HEK293 (cell line): Measurements from ENCODE around the gene OAS2.
"Not testable (repeated sequence)": the region's sequence is repeated elsewhere in the genome, so short reads cannot be mapped to it uniquely, and the experiment has no call there.

Experiments used
- CTCF ChIA-PET: fragments of 350-600 bp; formaldehyde crosslinking; extraction: SDS; loops from one replicate; lab custom pipeline; 2021; ENCODE audit warnings: antibody characterized with exemption; lab: Yijun Ruan, JAX
- POLR2A ChIA-PET: fragments of 300-600 bp; formaldehyde crosslinking; extraction: SDS; loops from one replicate; lab custom pipeline; 2020; ENCODE audit warnings: antibody characterized with exemption, inconsistent platforms; lab: Yijun Ruan, JAX
- H3K27ac ChIP-seq: fragments of 200-500 bp; sonication (Bioruptor generic); 2 replicates; pipeline ENCODE4 v1.5.1; 2014; ENCODE audit warnings: low read depth, low read length, control low read depth, inconsistent platforms; ENCODE audit errors: extremely low read depth
- H3K36me3 ChIP-seq, 2 experiments: fragments of 200-500 bp in 1 of 2; sonication (Bioruptor generic) in 1 of 2; 1 replicate in 1 of 2; 2 replicates in 1 of 2; pipeline ENCODE4 v1.5.1; 2014 to 2017; ENCODE audit warnings: inconsistent platforms in 2 of 2, low read length in 2 of 2; ENCODE audit not compliant: control insufficient read depth in 2 of 2, insufficient read depth in 1 of 2
- H3K4me1 ChIP-seq: fragments of 200-500 bp; sonication (Bioruptor generic); 2 replicates; pipeline ENCODE4 v1.5.1; 2014; ENCODE audit warnings: mild to moderate bottlenecking, low read length, inconsistent platforms; ENCODE audit not compliant: control insufficient read depth, insufficient read depth
- H3K4me3 ChIP-seq: 2 replicates; pipeline ENCODE4 v1.5.1; 2011; ENCODE audit warnings: low read depth, mild to moderate bottlenecking, control low read depth, low read length, moderate library complexity
- H3K9me3 ChIP-seq: fragments of 200-500 bp; sonication (Bioruptor generic); 2 replicates; pipeline ENCODE4 v1.5.1; 2014; ENCODE audit warnings: low read depth, low read length, inconsistent platforms; ENCODE audit not compliant: control insufficient read depth, insufficient read depth
- BCL11A ChIP-seq: fragments of 450-650 bp; formaldehyde crosslinking; IDR thresholded peaks from 2 replicates; pipeline ENCODE4 v1.5.1; 2016; ENCODE audit warnings: low read depth, missing biosample characterization, missing genetic modification characterization
- FEZF1 ChIP-seq: fragments of 450-650 bp; formaldehyde crosslinking; IDR thresholded peaks from 2 replicates; pipeline ENCODE4 v1.5.1; 2016; ENCODE audit warnings: missing biosample characterization, missing genetic modification characterization
- GLI2 ChIP-seq: fragments of 450-650 bp; formaldehyde crosslinking; IDR thresholded peaks from 2 replicates; pipeline ENCODE4; 2017; ENCODE audit warnings: missing biosample characterization, missing genetic modification characterization, low read depth, borderline replicate concordance
- KLF16 ChIP-seq: fragments of 450-650 bp; formaldehyde crosslinking; IDR thresholded peaks from 2 replicates; pipeline ENCODE4 v1.5.1; 2017; ENCODE audit warnings: missing biosample characterization, missing genetic modification characterization
- MZF1 ChIP-seq: fragments of 450-650 bp; formaldehyde crosslinking; IDR thresholded peaks from 2 replicates; pipeline ENCODE4 v1.5.1; 2017; ENCODE audit warnings: missing biosample characterization, missing genetic modification characterization, borderline replicate concordance
- PBX3 ChIP-seq: sonication (generic); formaldehyde crosslinking; IDR thresholded peaks from 2 replicates; pipeline ENCODE4 v1.8.1; 2022; ENCODE audit warnings: mild to moderate bottlenecking, moderate library complexity, missing genetic modification reagents
- SALL2 ChIP-seq: fragments of 450-650 bp; formaldehyde crosslinking; IDR thresholded peaks from 2 replicates; pipeline ENCODE4 v1.5.0; 2017; ENCODE audit warnings: missing biosample characterization, mild to moderate bottlenecking, missing genetic modification characterization, borderline replicate concordance
- SETDB1 ChIP-seq: IDR thresholded peaks from one replicate; pipeline ENCODE4 v1.6.1; 2017; ENCODE audit warnings: mild to moderate bottlenecking, low read length, moderate library complexity, mixed read lengths; ENCODE audit not compliant: insufficient read length
- TRIM28 ChIP-seq: IDR thresholded peaks from 2 replicates; pipeline ENCODE4 v1.6.1; 2011; ENCODE audit warnings: low read length, control low read depth, borderline replicate concordance
- ZBTB20 ChIP-seq: fragments of 450-650 bp; formaldehyde crosslinking; IDR thresholded peaks from 2 replicates; pipeline ENCODE4 v1.5.1; 2016; ENCODE audit warnings: missing biosample characterization, missing genetic modification characterization
- ZFHX2 ChIP-seq: fragments of 450-650 bp; formaldehyde crosslinking; conservative IDR thresholded peaks from 2 replicates; pipeline ENCODE4 v1.5.1; 2016; ENCODE audit warnings: missing biosample characterization, missing genetic modification characterization
- ZNF184 ChIP-seq: fragments of 450-650 bp; IDR thresholded peaks from 2 replicates; pipeline ENCODE4 v1.5.1; 2018; ENCODE audit warnings: missing biosample characterization, mild to moderate bottlenecking, missing genetic modification characterization
- ZNF19 ChIP-seq: fragments of 450-650 bp; formaldehyde crosslinking; IDR thresholded peaks from 2 replicates; pipeline ENCODE4; 2016; ENCODE audit warnings: missing biosample characterization, missing genetic modification characterization, low read depth
- ZNF2 ChIP-seq: fragments of 450-650 bp; formaldehyde crosslinking; IDR thresholded peaks from 2 replicates; pipeline ENCODE4 v1.5.1; 2016; ENCODE audit warnings: missing biosample characterization, missing genetic modification characterization
- ZNF221 ChIP-seq: fragments of 450-650 bp; formaldehyde crosslinking; IDR thresholded peaks from 2 replicates; pipeline ENCODE4 v1.5.1; 2017; ENCODE audit warnings: missing biosample characterization, missing genetic modification characterization, borderline replicate concordance
- ZNF248 ChIP-seq: fragments of 450-650 bp; formaldehyde crosslinking; IDR thresholded peaks from 2 replicates; pipeline ENCODE4 v1.5.1; 2017; ENCODE audit warnings: missing biosample characterization, missing genetic modification characterization
- ZNF292 ChIP-seq: fragments of 450-650 bp; formaldehyde crosslinking; IDR thresholded peaks from 2 replicates; pipeline ENCODE4 v1.5.1; 2016; ENCODE audit warnings: low read depth, missing biosample characterization, missing genetic modification characterization, borderline replicate concordance
- ZNF335 ChIP-seq: fragments of 450-650 bp; formaldehyde crosslinking; conservative IDR thresholded peaks from 2 replicates; pipeline ENCODE4 v1.5.1; 2016; ENCODE audit warnings: missing biosample characterization, missing genetic modification characterization
- ZNF561 ChIP-seq: fragments of 450-650 bp; IDR thresholded peaks from 2 replicates; pipeline ENCODE4 v1.5.1; 2018; ENCODE audit warnings: missing biosample characterization, missing genetic modification characterization, borderline replicate concordance
- ZNF600 ChIP-seq: fragments of 450-650 bp; formaldehyde crosslinking; IDR thresholded peaks from 2 replicates; pipeline ENCODE4 v1.5.1; 2016; ENCODE audit warnings: missing biosample characterization, missing genetic modification characterization
- ZNF610 ChIP-seq: fragments of 450-650 bp; formaldehyde crosslinking; IDR thresholded peaks from 2 replicates; pipeline ENCODE4 v1.5.1; 2016; ENCODE audit warnings: missing biosample characterization, missing genetic modification characterization, borderline replicate concordance
- ZNF623 ChIP-seq: fragments of 450-650 bp; formaldehyde crosslinking; IDR thresholded peaks from 2 replicates; pipeline ENCODE4 v1.5.1; 2016; ENCODE audit warnings: missing biosample characterization, missing genetic modification characterization
- ZNF654 ChIP-seq: fragments of 450-650 bp; formaldehyde crosslinking; IDR thresholded peaks from 2 replicates; pipeline ENCODE4 v1.5.1; 2016; ENCODE audit warnings: low read depth, missing biosample characterization, missing genetic modification characterization
- ZNF670 ChIP-seq: fragments of 450-650 bp; formaldehyde crosslinking; IDR thresholded peaks from 2 replicates; pipeline ENCODE4 v1.5.1; 2016; ENCODE audit warnings: missing biosample characterization, missing genetic modification characterization, low read depth
- ZNF701 ChIP-seq: fragments of 450-650 bp; formaldehyde crosslinking; IDR thresholded peaks from 2 replicates; pipeline ENCODE4 v1.5.1; 2016; ENCODE audit warnings: missing biosample characterization, missing genetic modification characterization
- ZNF776 ChIP-seq: fragments of 450-650 bp; formaldehyde crosslinking; IDR thresholded peaks from 2 replicates; pipeline ENCODE4 v1.5.0; 2017; ENCODE audit warnings: missing biosample characterization, missing genetic modification characterization, borderline replicate concordance
- ZSCAN18 ChIP-seq: fragments of 450-650 bp; formaldehyde crosslinking; IDR thresholded peaks from 2 replicates; pipeline ENCODE4 v1.5.1; 2016; ENCODE audit warnings: missing biosample characterization, missing genetic modification characterization

The OAS2 gene

GRCh38 chr12:112950701-112951100, 27.6 kb upstream of the OAS2 start:
- TF ChIP-seq ZNF701 (tag by site-specific recombination) (no peak), ZNF2 (tag by site-specific recombination) (no peak), ZNF670 (no peak), ZNF248 (tag by site-specific recombination) (no peak)
- POLR2A ChIA-PET = no interaction called here
- CTCF ChIA-PET = interaction anchor here (0.6 kb wide), 1 partner anchor 282 kb away, joined by 3 read pairs; no protein-coding TSS in a partner anchor
- H3K36me3 ChIP-seq = peaks cover 0 to 7% of the 10 kb centered on the region in 2 experiments; a peak in 1 of 3 replicates
- H3K4me3 ChIP-seq = no peak overlapping the region
- H3K9me3 ChIP-seq = no peaks in the 10 kb centered on the region
- no peak overlapping the region for H3K27ac ChIP-seq
- H3K4me1 ChIP-seq = no peaks in the 10 kb centered on the region

- H3K36me3 ChIP-seq, CTCF ChIA-PET, POLR2A ChIA-PET, H3K4me1 ChIP-seq, H3K4me3 ChIP-seq, H3K9me3 ChIP-seq, H3K27ac ChIP-seq: not testable (repeated sequence)
These were observed 21.2 kb upstream of the OAS2 start for GRCh38 chr12:112957125-112957524.

- Histone ChIP-seq H3K27ac (no peak overlapping the region), H3K4me1 (no peaks in the 10 kb centered on the region), H3K4me3 (no peak overlapping the region), H3K36me3 (peaks cover 0 to 14% of the 10 kb centered on the region in 2 experiments; a peak in 1 of 3 replicates), H3K9me3 (no peaks in the 10 kb centered on the region; the same call in 1 of the 2 replicates)
- ChIA-PET POLR2A (no interaction called here), CTCF (interaction anchor here (2.4 kb wide), 1 partner anchor 32 kb away, joined by 8 read pairs; no protein-coding TSS in a partner anchor)
- TF ChIP-seq ZSCAN18 (tag by site-specific recombination) (no peak), ZNF561 (tag by site-specific recombination) (no peak), ZNF19 (tag by site-specific recombination) (no peak), ZNF623 (tag by site-specific recombination) (no peak), PBX3 (CRISPR knock-in tag) (no peak), ZNF654 (tag by site-specific recombination) (no peak), FEZF1 (no peak), KLF16 (tag by site-specific recombination) (no peak), ZNF335 (tag by site-specific recombination) (no peak), ZNF292 (no peak), ZFHX2 (tag by site-specific recombination) (no peak), ZNF248 (tag by site-specific recombination) (no peak)
These were observed 17.2 kb upstream of the OAS2 start for GRCh38 chr12:112961074-112961473.

GRCh38 chr12:112961536-112961935, 16.8 kb upstream of the OAS2 start:
- Histone ChIP-seq H3K9me3 (no peaks in the 10 kb centered on the region; the same call in 1 of the 2 replicates), H3K27ac (no peak overlapping the region), H3K36me3 (peaks cover 0 to 14% of the 10 kb centered on the region in 2 experiments; a peak in 1 of 3 replicates), H3K4me3 (no peak overlapping the region), H3K4me1 (no peaks in the 10 kb centered on the region)
- ChIA-PET CTCF (interaction anchor here (2.4 kb wide), 1 partner anchor 31 kb away, joined by 8 read pairs; no protein-coding TSS in a partner anchor), POLR2A (no interaction called here)
- TF ChIP-seq GLI2 (tag by site-specific recombination) = no peak
- no peak for TF ChIP-seq ZNF610 (tag by site-specific recombination)
- no peak for TF ChIP-seq ZFHX2 (tag by site-specific recombination)
- no peak for TF ChIP-seq SALL2 (tag by site-specific recombination)
- no peak for TF ChIP-seq KLF16 (tag by site-specific recombination)
- TF ChIP-seq ZNF221 (tag by site-specific recombination) = no peak
- no peak for TF ChIP-seq TRIM28
- no peak for TF ChIP-seq ZNF561 (tag by site-specific recombination)
- TF ChIP-seq BCL11A = no peak
- no peak for TF ChIP-seq SETDB1
- no peak for TF ChIP-seq MZF1 (tag by site-specific recombination)
- TF ChIP-seq ZNF600 (tag by site-specific recombination) = no peak
- no peak for TF ChIP-seq ZBTB20
- TF ChIP-seq ZNF184 (tag by site-specific recombination) = no peak
- TF ChIP-seq ZNF776 = no peak
